GM21447 (cell line): Measurements from ENCODE around the gene SLC26A4.

Experiments
- ATAC-seq: cut with Tn5 transposase; IDR thresholded peaks from one replicate; pipeline ENCODE4 v1.9.1; 2021; ENCODE audit not compliant: unreplicated experiment

Gene SLC26A4

GRCh38 chr7:107694386-107694785, 33.8 kb downstream of the SLC26A4 start:
- no peak for ATAC-seq

GRCh38 chr7:107696330-107696946, 35.8 kb downstream of the SLC26A4 start:
- no peak for ATAC-seq

DNA sequence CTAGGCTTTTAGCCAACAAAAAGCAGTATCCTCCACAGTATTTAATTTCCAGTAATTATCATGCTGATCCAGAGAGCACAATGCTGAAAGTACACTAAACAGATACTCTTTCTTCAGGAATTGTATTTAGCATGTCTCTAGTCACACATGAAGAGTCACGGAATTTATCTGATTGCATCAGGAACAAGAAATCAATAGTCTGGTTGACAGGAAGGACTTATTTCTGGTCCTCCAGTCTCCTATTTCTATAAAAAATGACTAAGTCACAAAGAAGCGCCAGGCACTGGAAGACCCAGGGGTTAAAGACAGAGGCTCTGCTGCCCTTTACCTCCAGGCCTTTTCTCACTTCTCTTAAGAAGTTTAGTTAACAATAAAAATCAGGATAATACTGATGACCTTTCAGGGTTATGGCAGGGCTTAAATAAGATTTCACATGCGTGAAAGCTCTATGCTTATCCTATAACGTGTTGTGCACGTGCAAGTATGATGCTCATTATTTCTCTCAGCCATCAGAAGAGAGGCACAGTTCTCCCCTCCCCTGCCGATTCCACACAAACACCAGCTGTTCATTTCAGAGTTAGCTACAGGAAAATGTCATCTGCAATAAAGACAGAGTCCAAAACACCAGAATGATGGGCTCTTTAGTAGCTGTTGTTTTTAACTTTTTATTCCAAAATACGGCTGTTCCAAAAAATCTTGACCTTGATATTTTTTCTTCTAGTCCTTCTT, 36.9 kb downstream of the SLC26A4 start:
- no peak for ATAC-seq

- ATAC-seq, result no peak
These were observed 39.9 kb downstream of the SLC26A4 start for GRCh38 chr7:107700570-107700969.

GRCh38 chr7:107701191-107701590, 40.6 kb downstream of the SLC26A4 start:
- no peak for ATAC-seq

DNA sequence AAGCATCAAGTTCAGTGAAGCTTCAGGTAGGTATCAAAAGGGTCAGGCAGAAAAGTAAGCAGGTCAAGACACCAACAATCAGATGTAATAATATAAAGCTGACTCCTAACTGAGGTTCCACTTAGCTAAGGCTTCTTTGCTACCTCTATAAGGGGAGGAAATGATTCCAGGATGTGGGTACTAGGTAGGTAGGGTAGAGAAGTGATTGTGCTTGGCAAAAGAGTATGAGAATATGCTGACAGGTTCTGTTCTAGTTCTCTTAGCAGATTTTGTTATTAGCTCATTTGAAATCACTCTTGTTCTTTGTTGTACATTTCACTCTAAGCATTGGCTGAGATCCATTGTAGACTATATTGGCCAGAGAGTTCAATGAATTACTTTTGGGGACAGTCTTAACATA, 42.6 kb downstream of the SLC26A4 start:
- ATAC-seq, result no peak

GRCh38 chr7:107703872-107704271, 43.2 kb downstream of the SLC26A4 start:
- no peak for ATAC-seq

- no peak for ATAC-seq
These were observed 48.3 kb downstream of the SLC26A4 start for GRCh38 chr7:107708956-107709355.

DNA sequence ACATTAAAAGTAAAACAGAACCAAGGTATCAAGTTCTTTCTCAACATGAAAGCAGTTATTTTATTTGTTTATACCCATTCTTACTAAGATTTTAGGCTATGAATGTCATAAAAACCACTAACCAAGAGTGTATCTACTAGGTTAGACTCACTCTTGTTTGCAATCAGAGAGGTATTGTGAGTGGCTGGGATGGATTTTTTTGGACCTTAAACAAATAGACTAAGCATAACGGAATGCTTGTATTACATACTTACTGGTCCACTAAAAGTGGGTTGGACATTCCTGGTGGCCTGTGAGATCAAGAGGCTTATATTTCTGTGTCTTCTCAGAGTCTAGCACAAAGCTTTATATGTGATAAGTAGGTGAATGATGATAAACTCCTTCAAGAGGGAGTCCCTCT, 50.7 kb downstream of the SLC26A4 start:
- ATAC-seq, result no peak

GRCh38 chr7:107712025-107712424, 51.4 kb downstream of the SLC26A4 start:
- ATAC-seq, result no peak

GRCh38 chr7:107712896-107713295, 52.3 kb downstream of the SLC26A4 start:
- ATAC-seq, result no peak

DNA sequence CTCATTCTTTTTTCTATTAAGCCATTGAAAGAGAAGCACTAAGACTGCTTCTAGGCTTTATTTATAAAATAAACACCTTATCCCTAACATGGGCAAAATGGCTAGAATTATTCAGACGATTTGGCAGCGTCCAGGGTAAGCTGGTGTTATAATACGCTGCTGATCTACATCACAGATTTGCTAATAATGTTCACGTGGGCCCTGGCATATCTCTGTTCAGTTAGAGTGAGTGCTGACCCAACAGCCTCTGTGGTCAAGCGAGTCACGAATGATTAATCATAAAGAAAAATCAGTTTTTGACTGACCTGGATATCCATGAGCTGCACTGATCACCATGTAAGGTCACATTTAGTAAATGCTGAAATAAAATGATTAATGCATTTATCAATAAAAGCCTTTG, 54.9 kb downstream of the SLC26A4 start:
- ATAC-seq, result no peak

- no peak for ATAC-seq
These were observed 58.0 kb downstream of the SLC26A4 start for GRCh38 chr7:107718456-107719193.

GRCh38 chr7:107721286-107721685, 60.7 kb downstream of the SLC26A4 start:
- no peak for ATAC-seq

DNA sequence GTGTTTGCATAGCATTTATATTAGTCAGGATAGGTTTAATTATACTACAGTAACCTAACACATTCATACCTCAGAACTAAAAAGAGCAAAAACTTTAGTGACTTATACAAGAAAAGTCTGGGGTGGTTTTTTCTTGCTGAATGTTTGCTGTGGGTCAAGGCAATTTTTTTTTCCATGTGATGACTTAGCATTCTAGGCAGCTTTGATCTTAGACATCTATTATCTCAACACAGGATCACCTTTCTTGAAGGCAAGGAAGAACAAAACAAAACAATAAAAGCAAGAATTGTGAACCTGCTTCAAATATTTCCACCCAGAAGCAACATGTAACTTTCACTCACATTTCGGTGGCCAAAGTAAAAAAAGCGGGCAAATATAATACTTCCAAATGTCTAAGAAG, 62.6 kb downstream of the SLC26A4 start:
- ATAC-seq, result no peak

- no peak for ATAC-seq
These were observed 64.6 kb downstream of the SLC26A4 start for GRCh38 chr7:107725138-107725740.

DNA sequence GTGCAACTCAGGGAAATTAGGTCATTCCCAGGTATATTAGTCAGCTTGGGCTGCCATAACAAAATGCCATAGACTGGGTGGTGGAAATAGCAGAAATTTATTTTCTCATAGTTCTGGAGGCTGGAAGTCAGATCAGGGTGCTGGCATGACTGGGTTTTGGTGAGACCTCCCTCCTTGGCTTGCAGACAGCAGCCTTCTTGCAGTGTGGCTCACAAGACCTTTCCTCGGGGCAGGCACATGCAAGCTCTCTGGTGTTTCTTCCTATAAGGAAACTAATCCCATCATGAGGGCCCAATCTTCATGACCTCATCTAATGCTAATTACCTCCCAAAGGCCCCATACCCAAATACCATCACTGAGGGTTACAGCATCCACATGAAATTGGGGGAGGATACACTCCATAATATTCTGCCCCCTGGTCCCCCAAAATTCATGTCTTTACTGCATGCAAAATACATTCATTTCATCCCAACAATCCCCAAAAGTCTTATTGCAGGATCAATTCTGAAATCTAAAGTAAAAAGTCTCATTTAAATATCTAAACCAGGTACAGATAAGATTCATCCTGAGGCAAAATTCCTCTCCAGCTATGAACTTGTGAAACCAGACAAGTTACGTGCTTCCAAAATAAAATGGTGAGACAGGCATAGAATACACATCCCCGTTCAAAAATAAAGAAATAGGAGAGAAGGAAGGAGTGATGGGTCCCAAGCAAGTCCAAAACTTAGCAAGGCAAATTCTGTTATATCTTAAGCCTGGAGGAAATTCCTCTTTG, 65.9 kb downstream of the SLC26A4 start:
- ATAC-seq, result no peak

DNA sequence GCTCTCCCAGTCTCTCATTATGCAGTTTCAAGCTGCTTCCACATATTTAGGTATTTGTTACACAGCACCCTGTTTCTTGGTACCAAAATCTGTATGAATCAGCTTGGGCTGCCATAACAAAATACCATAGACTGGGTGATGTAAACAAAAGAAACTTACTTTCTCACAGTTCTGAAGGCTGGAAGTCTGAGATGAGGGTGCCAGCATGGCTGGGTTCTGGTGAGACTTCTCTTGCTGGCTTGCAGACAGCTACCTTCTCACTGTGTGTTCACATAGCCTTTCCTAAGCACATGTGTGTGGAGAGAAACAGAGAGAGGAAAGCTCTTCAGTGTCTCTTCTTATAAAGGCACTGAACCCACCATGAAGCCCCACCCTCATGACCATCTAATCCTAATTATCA, 67.6 kb downstream of the SLC26A4 start:
- no peak for ATAC-seq

- ATAC-seq, result peak; percentile 42
These were observed 82.3 kb downstream of the SLC26A4 start for GRCh38 chr7:107742678-107743566.
